NCI-H460 (cell line): Measurements from ENCODE around the gene MEP1A. TPM values are rescaled to one million over a fixed set of nuclear protein-coding genes. Genes with fewer than 3 reads are reported as not detected.

Source experiments
- DNase-seq: peaks from one replicate; pipeline ENCODE4 v3.0.0-alpha.2; 2016; ENCODE audit warnings: low read depth; ENCODE audit errors: extremely low read depth
- total RNA-seq: library from RNA; depleted of rRNA; stranded (reverse); fragments of >200 nt; shearing (Covaris generic); gene quantifications from 2 replicates; pipeline ENCODE4 v1.2.3, GENCODE V29; 2014

Gene MEP1A
- total RNA-seq, 1 experiment from 2014 or later: not detected

- DNase-seq: no peak
These were observed 17.0 kb upstream of the MEP1A start for GRCh38 chr6:46776070-46776712.

- no peak for DNase-seq
These were observed 15.5 kb upstream of the MEP1A start for GRCh38 chr6:46777476-46778346.

- DNase-seq: peak; percentile 56
These were observed 11.5 kb upstream of the MEP1A start for GRCh38 chr6:46781478-46782378.

- no peak for DNase-seq
These were observed 8.7 kb upstream of the MEP1A start for GRCh38 chr6:46784535-46784934.

- DNase-seq: no peak
These were observed 5.2 kb upstream of the MEP1A start for GRCh38 chr6:46787871-46788540.

- DNase-seq: no peak
These were observed 4.4 kb upstream of the MEP1A start for GRCh38 chr6:46788791-46789190.

- DNase-seq: no peak
These were observed 3.5 kb upstream of the MEP1A start for GRCh38 chr6:46789434-46790354.

GRCh38 chr6:46790355-46790874 lies 2.8 kb upstream of the MEP1A start:
- DNase-seq: no peak

GRCh38 chr6:46792635-46793034 lies 554 bp upstream of the MEP1A start:
- DNase-seq: no peak

GRCh38 chr6:46794068-46794467 lies 879 bp downstream of the MEP1A start:
- no peak for DNase-seq

- DNase-seq: no peak
These were observed 2.6 kb downstream of the MEP1A start for GRCh38 chr6:46795816-46796215.

GRCh38 chr6:46796848-46797580 lies 3.8 kb downstream of the MEP1A start:
- no peak for DNase-seq

- no peak for DNase-seq
These were observed 6.5 kb downstream of the MEP1A start for GRCh38 chr6:46799657-46800056.

- no peak for DNase-seq
These were observed 15.6 kb downstream of the MEP1A start for GRCh38 chr6:46808806-46809205.

GRCh38 chr6:46815130-46815529 lies 21.9 kb downstream of the MEP1A start:
- no peak for DNase-seq

GRCh38 chr6:46816626-46817025 lies 23.4 kb downstream of the MEP1A start:
- DNase-seq: no peak

- DNase-seq: no peak
These were observed 26.4 kb downstream of the MEP1A start for GRCh38 chr6:46819561-46819960.

- no peak for DNase-seq
These were observed 28.3 kb downstream of the MEP1A start for GRCh38 chr6:46821458-46821881.
